ENCODE measurements around the gene ADM5.

ADM5 gene

DNA sequence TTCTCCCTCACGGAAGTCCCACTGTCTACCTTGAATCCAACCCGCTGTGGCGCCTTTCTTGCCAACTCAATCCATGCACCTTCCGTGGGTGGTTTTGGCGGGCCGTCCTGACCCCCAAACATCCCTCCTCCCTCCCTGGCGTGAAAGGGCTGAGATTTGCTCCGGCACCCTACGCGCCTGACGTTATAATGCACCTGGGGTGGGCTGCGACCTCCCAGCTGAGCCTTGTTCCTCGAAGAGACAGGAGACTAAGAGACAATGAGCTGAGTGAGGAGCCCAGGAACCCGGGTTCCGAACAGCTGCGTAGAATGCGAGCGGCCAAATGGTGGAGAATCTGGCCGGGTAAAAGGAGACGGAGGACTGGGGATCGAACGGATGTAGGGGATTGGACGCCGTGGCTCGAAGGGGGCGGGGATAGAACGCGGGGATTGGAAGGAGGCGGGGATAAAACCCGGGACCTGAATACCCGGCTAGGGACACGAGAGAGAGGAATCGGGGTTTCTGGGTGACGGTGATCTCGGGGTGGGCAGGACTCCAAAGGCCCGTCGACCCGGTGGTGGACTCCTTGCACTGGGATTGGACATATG, 1.4 kb downstream of the ADM5 start, which contains the start of gene CPT1C:
TSS of gene CPT1C (plus strand) at position 461 of the 587 bp plus-strand sequence. CDS start 1,137 bp downstream, outside the sequence.
- TF ChIP-seq, protein P1, sequence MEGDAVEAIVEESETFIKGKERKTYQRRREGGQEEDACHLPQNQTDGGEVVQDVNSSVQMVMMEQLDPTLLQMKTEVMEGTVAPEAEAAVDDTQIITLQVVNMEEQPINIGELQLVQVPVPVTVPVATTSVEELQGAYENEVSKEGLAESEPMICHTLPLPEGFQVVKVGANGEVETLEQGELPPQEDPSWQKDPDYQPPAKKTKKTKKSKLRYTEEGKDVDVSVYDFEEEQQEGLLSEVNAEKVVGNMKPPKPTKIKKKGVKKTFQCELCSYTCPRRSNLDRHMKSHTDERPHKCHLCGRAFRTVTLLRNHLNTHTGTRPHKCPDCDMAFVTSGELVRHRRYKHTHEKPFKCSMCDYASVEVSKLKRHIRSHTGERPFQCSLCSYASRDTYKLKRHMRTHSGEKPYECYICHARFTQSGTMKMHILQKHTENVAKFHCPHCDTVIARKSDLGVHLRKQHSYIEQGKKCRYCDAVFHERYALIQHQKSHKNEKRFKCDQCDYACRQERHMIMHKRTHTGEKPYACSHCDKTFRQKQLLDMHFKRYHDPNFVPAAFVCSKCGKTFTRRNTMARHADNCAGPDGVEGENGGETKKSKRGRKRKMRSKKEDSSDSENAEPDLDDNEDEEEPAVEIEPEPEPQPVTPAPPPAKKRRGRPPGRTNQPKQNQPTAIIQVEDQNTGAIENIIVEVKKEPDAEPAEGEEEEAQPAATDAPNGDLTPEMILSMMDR (IDR thresholded peaks at IDR 0.05): no peak

DNA sequence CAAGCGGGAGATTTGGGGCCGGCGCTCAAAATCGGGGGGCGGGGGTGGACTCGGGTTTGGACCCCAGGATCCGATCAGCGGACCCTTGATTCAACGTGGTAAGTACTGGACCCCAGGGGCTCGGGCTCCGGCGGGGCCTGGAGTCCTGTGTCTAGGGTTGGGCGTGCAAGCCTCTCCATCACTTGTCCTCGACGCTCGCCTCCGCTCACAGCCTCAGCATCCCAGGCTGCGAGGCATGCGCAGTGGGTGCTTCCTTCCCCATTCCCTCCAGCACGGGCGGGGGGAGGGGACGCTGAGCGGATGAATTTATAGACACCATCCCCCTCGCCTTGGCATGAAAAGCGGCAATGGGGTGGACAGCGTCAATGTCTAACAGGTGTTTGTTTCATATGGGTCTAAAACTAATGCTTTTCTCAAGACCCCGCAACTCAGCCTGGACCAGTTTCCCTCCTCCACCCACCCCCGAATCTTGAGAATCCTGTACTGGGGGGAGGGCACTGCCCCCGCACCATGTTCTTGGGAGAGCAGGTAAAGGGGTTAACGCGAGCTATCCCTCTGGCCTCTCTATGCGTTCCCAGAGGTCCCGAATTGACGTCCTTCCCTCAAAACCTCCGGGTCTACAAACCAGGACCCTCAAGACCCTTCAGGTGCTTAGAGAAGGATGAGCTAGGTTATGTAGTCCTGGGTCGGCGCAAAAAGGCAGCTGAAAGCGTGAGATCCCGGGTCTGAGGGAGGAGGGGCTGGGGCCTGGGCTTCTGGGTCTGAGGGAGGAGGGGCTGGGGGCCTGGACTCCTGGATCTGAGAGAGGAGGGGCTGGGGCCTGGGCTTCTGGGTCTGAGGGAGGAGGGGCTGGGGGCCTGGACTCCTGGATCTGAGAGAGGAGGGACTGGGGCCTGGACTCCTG, 2.1 kb downstream of the ADM5 start:
- TF ChIP-seq, protein P1 (IDR thresholded peaks at IDR 0.05): no peak

DNA sequence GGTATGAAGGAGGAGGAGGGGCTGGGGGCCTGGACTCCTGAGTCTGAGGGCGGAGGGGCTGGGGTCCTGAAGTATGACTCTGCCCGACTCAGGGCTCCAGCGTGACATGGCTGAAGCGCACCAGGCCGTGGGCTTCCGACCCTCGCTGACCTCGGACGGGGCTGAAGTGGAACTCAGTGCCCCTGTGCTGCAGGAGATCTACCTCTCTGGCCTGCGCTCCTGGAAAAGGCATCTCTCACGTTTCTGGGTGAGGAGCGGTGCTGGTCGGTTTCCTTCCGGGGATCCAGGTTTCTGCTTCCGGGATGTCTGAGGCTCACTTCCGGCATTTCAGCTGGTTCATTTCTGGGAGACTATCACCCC, 2.7 kb downstream of the ADM5 start:
- TF ChIP-seq, protein P1 (IDR thresholded peaks at IDR 0.05): no peak

DNA sequence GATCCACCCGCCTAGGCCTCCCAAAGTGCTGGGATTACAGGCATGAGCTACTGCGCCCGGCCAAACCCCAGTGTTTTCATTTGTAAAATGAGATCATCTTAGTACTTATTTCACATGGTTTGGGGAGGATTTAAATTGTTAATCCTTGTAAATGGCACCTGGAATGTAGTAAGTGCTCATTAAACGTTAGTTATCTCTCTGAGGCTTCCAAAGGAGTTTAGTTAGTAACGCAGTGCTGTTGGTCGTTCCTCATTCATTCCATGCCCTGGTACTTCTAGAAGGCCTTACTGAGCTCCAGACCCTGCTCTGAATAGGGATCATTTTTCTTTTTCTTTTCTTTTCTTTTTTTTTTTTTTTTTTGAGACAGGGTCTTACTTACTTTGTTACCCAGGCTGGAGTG, 6.7 kb downstream of the ADM5 start:
- TF ChIP-seq, protein P1 (IDR thresholded peaks at IDR 0.05): no peak

DNA sequence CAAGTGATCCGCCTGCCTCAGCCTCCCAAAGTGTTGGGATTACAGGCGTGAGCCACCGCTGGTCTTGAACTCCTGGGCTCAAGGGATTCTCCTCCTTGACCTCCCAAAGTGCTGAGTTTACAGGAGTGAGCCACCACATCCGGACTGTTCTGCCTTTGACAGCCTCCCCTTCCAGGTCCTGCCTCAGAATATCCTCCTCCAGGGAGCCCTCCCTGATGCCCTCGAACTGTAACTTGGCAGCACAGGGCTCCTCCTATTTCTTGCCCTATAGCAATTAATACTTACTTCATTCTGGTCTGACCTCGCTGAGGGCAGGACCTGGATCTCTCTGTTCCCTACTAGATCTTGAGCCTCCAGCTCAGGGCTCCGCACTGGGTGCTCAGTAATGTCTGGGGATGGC, 7.5 kb downstream of the ADM5 start:
- TF ChIP-seq, protein P1 (IDR thresholded peaks at IDR 0.05): no peak

DNA sequence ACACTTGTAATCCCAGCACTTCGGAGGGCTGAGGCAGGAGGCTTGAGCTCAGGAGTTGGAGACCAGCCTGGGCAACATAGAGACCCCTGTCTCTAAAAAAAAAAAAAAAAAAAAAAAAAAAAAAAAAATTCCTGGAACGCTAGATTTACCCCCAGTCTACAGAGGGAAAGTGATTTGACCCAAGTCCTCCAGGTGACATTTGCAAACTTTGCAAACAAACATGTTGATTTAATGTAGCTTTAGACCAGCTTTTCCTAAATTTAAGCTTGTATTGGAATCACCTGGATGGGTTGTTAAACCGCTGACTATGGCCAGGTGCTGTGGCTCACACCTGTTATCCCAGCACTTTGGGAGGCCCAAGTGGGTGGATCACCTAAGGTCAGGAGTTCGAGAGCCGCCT, 10.0 kb downstream of the ADM5 start:
- TF ChIP-seq, protein P1 (IDR thresholded peaks at IDR 0.05): no peak

DNA sequence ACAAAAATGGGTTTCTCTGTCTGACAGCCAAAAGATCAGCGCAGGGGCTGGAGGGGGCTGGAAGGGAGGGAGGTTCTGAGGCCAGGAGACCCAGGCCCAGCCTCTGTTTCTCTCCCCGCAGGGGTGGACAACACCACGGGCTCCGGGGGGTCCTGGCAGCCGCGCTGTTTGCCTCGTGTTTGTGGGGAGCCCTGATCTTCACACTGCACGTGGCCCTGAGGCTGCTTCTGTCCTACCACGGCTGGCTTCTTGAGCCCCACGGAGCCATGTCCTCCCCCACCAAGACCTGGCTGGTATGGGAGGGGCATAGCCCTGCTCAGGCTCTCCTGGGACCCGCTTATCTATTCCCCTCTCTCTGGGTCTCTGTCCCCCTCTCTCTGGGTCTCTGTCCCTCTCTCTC, 11.2 kb downstream of the ADM5 start:
- TF ChIP-seq, protein P1 (IDR thresholded peaks at IDR 0.05): no peak

Data from LNCAP (cell line).